IgD-negative memory B cell (primary cell): Measurements from ENCODE around the gene GPC6. TPM values are rescaled to one million over a fixed set of nuclear protein-coding genes. Genes with fewer than 3 reads are reported as not detected.
A peak's percentile ranks its signal among the peaks of the same experiment; 100 is the strongest.

Source experiments
- H3K27ac Mint-ChIP-seq, 3 donors: one replicate each; pipeline ENCODE4 v1.8.0; 2020 to 2022; ENCODE audit warnings: mild to moderate bottlenecking in 3 of 3, mixed read lengths in 3 of 3, moderate library complexity in 1 of 3
- H3K27me3 Mint-ChIP-seq: one replicate; pipeline ENCODE4 v1.8.0; 2021; ENCODE audit warnings: mixed read lengths
- H3K36me3 Mint-ChIP-seq: one replicate; pipeline ENCODE4 v1.8.0; 2020; ENCODE audit warnings: mild to moderate bottlenecking, mixed read lengths
- H3K4me1 Mint-ChIP-seq, 3 donors: one replicate each; pipeline ENCODE4 v1.8.0; 2020 to 2022; ENCODE audit warnings: mixed read lengths in 3 of 3, mild to moderate bottlenecking in 1 of 3
- H3K4me3 Mint-ChIP-seq, 4 donors: one replicate each; pipeline ENCODE4 v1.8.0; 2020 to 2022; ENCODE audit warnings: mild to moderate bottlenecking in 4 of 4, mixed read lengths in 4 of 4, moderate library complexity in 3 of 4
- H3K9me3 Mint-ChIP-seq, 3 donors: one replicate each; pipeline ENCODE4 v1.8.0; 2020 to 2021; ENCODE audit warnings: mixed read lengths in 3 of 3, mild to moderate bottlenecking in 1 of 3
- polyA plus RNA-seq: library from polyadenylated mRNA; unstranded; fragments of 300-500 nt; fragmentation: Illumina TruSeq; gene quantifications from one replicate; pipeline ENCODE4 v1.2.3, GENCODE V29; 2021

The GPC6 gene
- polyA plus RNA-seq, 1 donor from 2014 or later = not detected

DNA sequence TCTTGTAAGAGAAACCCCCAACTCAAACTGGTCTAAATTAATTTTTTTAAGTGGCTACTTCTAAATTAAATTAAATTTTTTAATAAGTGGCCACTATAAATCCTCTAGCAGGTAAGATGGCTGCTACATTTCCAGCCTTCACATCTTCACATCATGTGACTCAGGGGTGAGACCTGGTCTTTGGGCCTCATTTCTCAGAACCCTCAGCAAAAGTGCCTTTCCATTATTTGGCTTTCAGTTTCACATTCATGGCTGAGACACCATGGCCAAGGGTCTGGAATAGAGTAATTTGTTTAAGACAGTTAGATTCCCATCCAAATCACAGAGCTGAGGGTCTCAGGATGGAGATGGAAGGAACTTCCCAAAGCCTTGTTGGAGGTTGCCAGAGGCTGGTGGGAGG lies 1205.4 kb downstream of the GPC6 start:
- no peaks in the 10 kb centered on the region for H3K36me3 Mint-ChIP-seq
- H3K27me3 Mint-ChIP-seq = no peaks in the 10 kb centered on the region
- no peak overlapping the region for H3K4me3 Mint-ChIP-seq
- no peak overlapping the region for H3K27ac Mint-ChIP-seq
- no peaks in the 10 kb centered on the region for H3K9me3 Mint-ChIP-seq
- peaks cover 0 to 4% (median 2%) of the 10 kb centered on the region in 3 donors for H3K4me1 Mint-ChIP-seq

DNA sequence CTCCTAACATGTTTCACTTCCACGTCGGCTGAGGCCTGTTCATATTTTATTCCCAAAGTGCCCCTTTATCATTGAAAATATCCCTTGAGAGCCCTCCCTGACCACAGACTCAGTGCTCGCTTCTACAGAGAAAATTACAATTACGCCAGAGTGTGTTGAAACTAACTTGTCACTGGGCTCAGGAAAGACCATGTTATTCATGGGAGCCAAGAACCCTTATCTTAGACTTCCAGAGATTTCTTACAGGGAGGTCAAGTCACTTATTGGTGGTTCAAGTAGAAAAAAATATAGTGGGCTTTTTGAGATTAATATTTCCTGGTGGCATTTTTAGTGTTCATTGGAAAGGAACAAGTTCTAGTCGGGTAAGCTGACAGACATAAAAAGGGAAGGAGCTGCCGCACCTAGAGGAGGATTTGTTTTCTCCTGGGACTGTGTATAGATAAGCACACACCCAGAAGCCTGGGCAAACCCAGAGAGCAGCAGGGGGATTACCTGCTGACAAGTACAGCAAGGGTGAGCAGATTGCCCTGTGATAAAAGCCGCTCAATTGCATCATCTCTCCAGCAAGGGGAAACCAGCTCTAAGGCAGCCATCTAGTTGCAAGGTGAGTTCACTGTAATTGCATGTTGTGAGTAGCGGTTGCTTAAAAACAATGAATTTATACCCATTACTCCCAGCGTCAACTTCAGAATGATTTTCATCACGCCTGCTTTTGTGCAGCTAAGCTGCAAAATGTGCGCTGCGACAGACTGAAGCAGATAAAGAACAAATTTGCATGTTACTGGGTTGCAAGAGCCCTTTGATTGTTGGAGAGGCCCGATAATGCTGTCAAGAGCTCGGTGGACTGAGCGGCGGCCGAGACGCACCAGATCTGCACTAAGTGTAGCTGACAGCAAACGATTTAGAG lies 1206.7 kb downstream of the GPC6 start:
- no peak overlapping the region for H3K27ac Mint-ChIP-seq
- H3K4me1 Mint-ChIP-seq = peaks cover 0 to 4% (median 2%) of the 10 kb centered on the region in 3 donors
- H3K27me3 Mint-ChIP-seq = no peaks in the 10 kb centered on the region
- no peaks in the 10 kb centered on the region for H3K9me3 Mint-ChIP-seq
- no peak overlapping the region for H3K4me3 Mint-ChIP-seq
- no peaks in the 10 kb centered on the region for H3K36me3 Mint-ChIP-seq

DNA sequence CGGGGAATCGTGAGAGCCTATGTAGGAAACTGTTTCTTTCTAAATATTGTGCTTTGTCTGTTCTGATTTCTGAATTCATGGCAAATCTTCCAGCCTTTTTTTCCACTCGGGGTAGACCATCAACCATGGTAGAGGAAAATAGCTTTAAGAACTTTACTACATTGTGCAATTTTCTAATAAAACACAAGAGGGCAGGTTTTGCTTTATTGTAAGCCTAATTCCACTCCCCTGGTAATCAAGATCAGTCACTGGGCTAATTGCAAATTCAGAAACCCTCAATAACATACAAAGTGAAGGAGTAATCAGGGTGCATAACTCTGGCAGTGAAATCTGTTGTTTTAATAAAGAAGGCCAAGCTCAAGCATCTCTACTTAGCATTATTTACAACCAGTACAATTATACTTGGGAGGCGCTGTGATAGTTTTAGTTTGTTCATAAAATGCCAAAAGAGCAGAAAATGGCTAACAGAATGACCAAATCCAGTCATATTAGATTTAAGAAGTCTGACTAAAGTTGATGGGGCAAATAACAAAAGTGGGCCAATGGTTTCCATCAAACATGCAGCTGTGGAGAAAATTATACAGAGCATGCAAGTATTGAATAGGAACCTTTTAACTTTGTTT lies 1209.1 kb downstream of the GPC6 start:
- Mint-ChIP-seq H3K27ac (no peak overlapping the region), H3K36me3 (no peaks in the 10 kb centered on the region), H3K27me3 (no peaks in the 10 kb centered on the region), H3K4me1 (peaks cover 0 to 4% (median 2%) of the 10 kb centered on the region in 3 donors), H3K9me3 (no peaks in the 10 kb centered on the region), H3K4me3 (no peak overlapping the region)

DNA sequence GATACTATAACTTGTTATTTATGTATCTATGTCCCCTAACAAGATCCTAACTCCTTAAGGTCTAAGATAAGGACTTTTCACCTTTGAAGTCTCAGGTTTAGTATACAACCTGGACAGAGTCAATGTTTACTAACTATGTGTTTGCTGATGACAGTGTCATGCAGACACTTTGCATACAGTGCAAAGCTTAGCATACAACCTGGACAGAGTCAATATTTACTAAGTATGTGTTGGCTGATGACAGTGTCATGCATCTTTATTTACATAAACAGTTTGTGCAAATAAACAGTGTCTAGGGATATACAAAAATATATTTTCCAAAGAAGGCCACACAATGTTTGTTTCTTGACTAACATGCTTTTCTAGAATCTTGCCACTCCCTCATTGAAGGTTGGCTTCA lies 1218.2 kb downstream of the GPC6 start:
- H3K36me3 Mint-ChIP-seq = no peaks in the 10 kb centered on the region
- peak overlapping the region in 1 of 3 donors; percentile 29 for H3K27ac Mint-ChIP-seq
- H3K27me3 Mint-ChIP-seq = peaks cover 3% of the 10 kb centered on the region
- H3K4me3 Mint-ChIP-seq = no peak overlapping the region
- H3K4me1 Mint-ChIP-seq = no peaks in the 10 kb centered on the region
- peaks cover 0 to 2% (median 0%) of the 10 kb centered on the region in 3 donors for H3K9me3 Mint-ChIP-seq

DNA sequence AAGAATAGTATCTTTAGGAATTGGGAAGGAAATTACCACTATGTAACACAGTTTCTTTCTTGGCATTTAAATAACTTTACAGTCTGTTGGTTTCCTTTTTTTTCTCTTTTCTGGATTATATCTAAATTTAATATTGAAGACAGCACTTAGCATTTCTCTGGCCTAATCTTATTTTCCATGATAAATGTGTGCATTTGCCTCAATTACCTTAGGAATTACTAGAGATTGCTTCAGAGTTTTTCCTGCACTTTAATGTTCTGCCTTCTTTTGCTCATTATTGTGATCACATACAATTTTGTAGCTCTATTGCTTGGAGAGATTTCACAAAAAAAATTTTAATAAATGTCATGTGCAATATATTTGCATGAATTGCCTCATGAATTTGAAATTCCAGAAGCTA lies 1227.7 kb downstream of the GPC6 start:
- no peaks in the 10 kb centered on the region for H3K36me3 Mint-ChIP-seq
- no peaks in the 10 kb centered on the region for H3K27me3 Mint-ChIP-seq
- no peak overlapping the region for H3K27ac Mint-ChIP-seq
- H3K4me1 Mint-ChIP-seq = no peaks in the 10 kb centered on the region
- no peaks in the 10 kb centered on the region for H3K9me3 Mint-ChIP-seq
- H3K4me3 Mint-ChIP-seq = no peak overlapping the region

DNA sequence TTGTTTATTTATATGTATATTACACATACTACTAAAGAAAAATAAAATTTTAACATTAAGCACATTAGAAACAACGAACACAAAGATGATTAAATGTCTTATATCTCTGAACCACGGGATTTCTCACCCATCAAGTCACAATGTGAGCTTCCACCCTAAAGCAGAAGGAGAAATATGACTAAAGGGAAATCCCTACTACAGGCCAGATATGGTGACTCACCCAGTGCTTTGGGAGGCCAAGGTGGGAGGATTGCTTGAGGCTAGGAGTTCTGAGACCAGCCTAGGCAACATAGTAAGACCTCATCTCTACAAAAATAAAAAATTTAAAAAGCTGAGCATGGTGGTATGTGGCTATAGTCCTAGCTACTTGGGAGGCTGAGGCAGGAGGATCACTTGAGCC lies 1228.3 kb downstream of the GPC6 start:
- H3K36me3 Mint-ChIP-seq = no peaks in the 10 kb centered on the region
- no peaks in the 10 kb centered on the region for H3K9me3 Mint-ChIP-seq
- H3K4me1 Mint-ChIP-seq = no peaks in the 10 kb centered on the region
- no peaks in the 10 kb centered on the region for H3K27me3 Mint-ChIP-seq
- H3K4me3 Mint-ChIP-seq = no peak overlapping the region
- H3K27ac Mint-ChIP-seq = no peak overlapping the region

DNA sequence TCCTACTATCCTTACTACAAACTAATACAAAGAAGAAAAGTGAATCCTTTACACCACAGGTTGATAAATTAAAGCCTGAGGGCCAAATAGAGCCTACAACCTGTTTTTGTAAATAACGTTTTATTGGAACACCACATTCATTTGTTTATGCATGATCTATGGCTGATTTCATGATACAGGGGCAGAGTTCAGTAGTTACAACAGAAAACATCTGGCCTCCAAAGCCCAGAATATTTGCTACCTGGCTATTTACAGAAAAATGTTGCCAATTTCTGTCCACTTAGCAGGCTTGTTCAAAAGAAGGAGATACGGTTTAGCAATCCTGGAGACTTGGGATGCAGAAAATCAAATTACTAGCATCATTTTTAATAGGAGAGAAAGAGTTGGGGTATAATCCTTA lies 1228.8 kb downstream of the GPC6 start:
- Mint-ChIP-seq H3K9me3 (no peaks in the 10 kb centered on the region), H3K27me3 (no peaks in the 10 kb centered on the region)

More for the DNA sequence above, 1228.8 kb downstream of the GPC6 start:
- Mint-ChIP-seq H3K4me1 (no peaks in the 10 kb centered on the region), H3K4me3 (no peak overlapping the region), H3K36me3 (no peaks in the 10 kb centered on the region), H3K27ac (no peak overlapping the region)
